GM19193 (cell line): ENCODE data around the gene CAMK2D.

Experiments used
- POLR2A ChIP-seq: IDR thresholded peaks from 4 replicates; pipeline ENCODE4 v1.6.1; 2011; ENCODE audit not compliant: insufficient read depth, insufficient read length; ENCODE audit errors: extremely low read depth

The CAMK2D gene

GRCh38 chr4:113627321-113627720, 134.2 kb downstream of the CAMK2D start:
- no peak for TF ChIP-seq POLR2A

GRCh38 chr4:113625902-113626301, 135.6 kb downstream of the CAMK2D start:
- TF ChIP-seq POLR2A, result no peak

- TF ChIP-seq POLR2A, result no peak
These were observed 138.2 kb downstream of the CAMK2D start for GRCh38 chr4:113623274-113623894.

GRCh38 chr4:113621633-113622032, 139.9 kb downstream of the CAMK2D start:
- TF ChIP-seq POLR2A, result no peak

- no peak for TF ChIP-seq POLR2A
These were observed 141.5 kb downstream of the CAMK2D start for GRCh38 chr4:113620032-113620431.

GRCh38 chr4:113619526-113619925, 142.0 kb downstream of the CAMK2D start:
- TF ChIP-seq POLR2A, result no peak

GRCh38 chr4:113618205-113618604, 143.3 kb downstream of the CAMK2D start:
- TF ChIP-seq POLR2A, result no peak

- TF ChIP-seq POLR2A, result no peak
These were observed 144.3 kb downstream of the CAMK2D start for GRCh38 chr4:113617195-113617594.

- TF ChIP-seq POLR2A, result no peak
These were observed 145.1 kb downstream of the CAMK2D start for GRCh38 chr4:113616443-113616842.

GRCh38 chr4:113614414-113614813, 147.1 kb downstream of the CAMK2D start:
- TF ChIP-seq POLR2A, result no peak

- no peak for TF ChIP-seq POLR2A
These were observed 148.0 kb downstream of the CAMK2D start for GRCh38 chr4:113613503-113613902.

GRCh38 chr4:113610537-113610936, 151.0 kb downstream of the CAMK2D start:
- TF ChIP-seq POLR2A, result no peak

GRCh38 chr4:113607998-113608397, 153.5 kb downstream of the CAMK2D start:
- TF ChIP-seq POLR2A, result no peak

- no peak for TF ChIP-seq POLR2A
These were observed 154.3 kb downstream of the CAMK2D start for GRCh38 chr4:113607147-113607720.

- no peak for TF ChIP-seq POLR2A
These were observed 156.6 kb downstream of the CAMK2D start for GRCh38 chr4:113604955-113605354.

- TF ChIP-seq POLR2A, result no peak
These were observed 157.6 kb downstream of the CAMK2D start for GRCh38 chr4:113603911-113604310.
